ENCODE results near the gene B9D1.

DNA sequence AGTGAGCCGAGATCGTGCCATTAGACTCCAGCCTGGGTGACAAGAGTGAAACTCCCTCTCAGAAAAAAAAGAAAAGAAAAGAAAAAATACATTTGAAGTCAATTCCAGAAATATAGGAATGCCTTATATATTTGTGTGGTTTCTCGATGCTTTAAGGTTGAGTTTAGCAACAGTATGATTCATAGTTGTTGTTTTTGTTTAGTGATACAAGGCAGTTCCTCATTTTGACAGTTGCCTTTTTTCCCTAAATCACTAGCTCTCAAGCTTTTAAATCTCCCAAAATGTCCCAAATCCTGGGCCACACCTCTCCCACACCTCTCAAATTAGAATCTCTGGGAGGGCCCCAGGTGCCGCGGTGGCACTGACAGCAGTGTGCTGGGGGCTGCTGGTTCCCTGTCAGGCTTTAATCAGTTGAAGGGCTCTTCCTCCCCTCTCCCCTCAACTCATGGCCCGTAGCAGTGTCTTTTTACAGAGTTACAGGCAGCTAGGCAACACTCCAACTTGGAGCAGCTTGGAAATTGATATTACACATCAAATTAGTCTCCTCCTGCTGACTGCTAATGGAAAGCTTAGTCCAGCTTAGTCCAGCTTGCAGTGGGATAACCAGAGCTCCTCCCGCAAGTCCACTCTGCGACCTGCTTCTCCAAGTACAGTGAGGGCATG, 66.9 kb downstream of the B9D1 start:
- TF ChIP-seq CTCF (conservative IDR thresholded peaks at IDR 0.05; ENCODE audit: low read depth in 2 of 2): no peak
- no peak for TF ChIP-seq POLR2AphosphoS5 (IDR thresholded peaks at IDR 0.05; ENCODE audit: low read depth)
- TF ChIP-seq EZH2 (IDR thresholded peaks at IDR 0.05; ENCODE audit: low read depth, unreplicated experiment): no peak
- TF ChIP-seq CREB1 (CRISPR knock-in tag; IDR thresholded peaks at IDR 0.05; ENCODE audit: low read depth): no peak
- no peak for TF ChIP-seq EZH2phosphoT487 (IDR thresholded peaks at IDR 0.05; ENCODE audit: unreplicated experiment)
- TF ChIP-seq, protein P1, sequence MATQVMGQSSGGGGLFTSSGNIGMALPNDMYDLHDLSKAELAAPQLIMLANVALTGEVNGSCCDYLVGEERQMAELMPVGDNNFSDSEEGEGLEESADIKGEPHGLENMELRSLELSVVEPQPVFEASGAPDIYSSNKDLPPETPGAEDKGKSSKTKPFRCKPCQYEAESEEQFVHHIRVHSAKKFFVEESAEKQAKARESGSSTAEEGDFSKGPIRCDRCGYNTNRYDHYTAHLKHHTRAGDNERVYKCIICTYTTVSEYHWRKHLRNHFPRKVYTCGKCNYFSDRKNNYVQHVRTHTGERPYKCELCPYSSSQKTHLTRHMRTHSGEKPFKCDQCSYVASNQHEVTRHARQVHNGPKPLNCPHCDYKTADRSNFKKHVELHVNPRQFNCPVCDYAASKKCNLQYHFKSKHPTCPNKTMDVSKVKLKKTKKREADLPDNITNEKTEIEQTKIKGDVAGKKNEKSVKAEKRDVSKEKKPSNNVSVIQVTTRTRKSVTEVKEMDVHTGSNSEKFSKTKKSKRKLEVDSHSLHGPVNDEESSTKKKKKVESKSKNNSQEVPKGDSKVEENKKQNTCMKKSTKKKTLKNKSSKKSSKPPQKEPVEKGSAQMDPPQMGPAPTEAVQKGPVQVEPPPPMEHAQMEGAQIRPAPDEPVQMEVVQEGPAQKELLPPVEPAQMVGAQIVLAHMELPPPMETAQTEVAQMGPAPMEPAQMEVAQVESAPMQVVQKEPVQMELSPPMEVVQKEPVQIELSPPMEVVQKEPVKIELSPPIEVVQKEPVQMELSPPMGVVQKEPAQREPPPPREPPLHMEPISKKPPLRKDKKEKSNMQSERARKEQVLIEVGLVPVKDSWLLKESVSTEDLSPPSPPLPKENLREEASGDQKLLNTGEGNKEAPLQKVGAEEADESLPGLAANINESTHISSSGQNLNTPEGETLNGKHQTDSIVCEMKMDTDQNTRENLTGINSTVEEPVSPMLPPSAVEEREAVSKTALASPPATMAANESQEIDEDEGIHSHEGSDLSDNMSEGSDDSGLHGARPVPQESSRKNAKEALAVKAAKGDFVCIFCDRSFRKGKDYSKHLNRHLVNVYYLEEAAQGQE (IDR thresholded peaks at IDR 0.05; ENCODE audit: unreplicated experiment): no peak
- TF ChIP-seq, protein P2, sequence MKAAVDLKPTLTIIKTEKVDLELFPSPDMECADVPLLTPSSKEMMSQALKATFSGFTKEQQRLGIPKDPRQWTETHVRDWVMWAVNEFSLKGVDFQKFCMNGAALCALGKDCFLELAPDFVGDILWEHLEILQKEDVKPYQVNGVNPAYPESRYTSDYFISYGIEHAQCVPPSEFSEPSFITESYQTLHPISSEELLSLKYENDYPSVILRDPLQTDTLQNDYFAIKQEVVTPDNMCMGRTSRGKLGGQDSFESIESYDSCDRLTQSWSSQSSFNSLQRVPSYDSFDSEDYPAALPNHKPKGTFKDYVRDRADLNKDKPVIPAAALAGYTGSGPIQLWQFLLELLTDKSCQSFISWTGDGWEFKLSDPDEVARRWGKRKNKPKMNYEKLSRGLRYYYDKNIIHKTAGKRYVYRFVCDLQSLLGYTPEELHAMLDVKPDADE (IDR thresholded peaks at IDR 0.05): no peak
- no peak for TF ChIP-seq ZNF114 (CRISPR knock-in tag; IDR thresholded peaks at IDR 0.05)
- TF ChIP-seq STAT1 (IDR thresholded peaks at IDR 0.05; ENCODE audit: unreplicated experiment): no peak
- no peak for TF ChIP-seq ZNF462 (CRISPR knock-in tag; IDR thresholded peaks at IDR 0.05)
- TF ChIP-seq JUNB (IDR thresholded peaks at IDR 0.05; ENCODE audit: unreplicated experiment): no peak
